DOHH2 (cell line): ENCODE measurements around the gene UNC5C.

Source experiments
- EZH2phosphoT487 ChIP-seq: fragments of 200-600 bp; sonication (generic); IDR thresholded peaks from 2 replicates; pipeline ENCODE4 v1.6.1; 2017; ENCODE audit warnings: borderline replicate concordance, mild to moderate bottlenecking, antibody characterized with exemption, low read length, moderate library complexity, mixed read lengths
- TF ChIP-seq, protein P1 (sequence below): fragments of 200-600 bp; sonication (generic); IDR thresholded peaks from one replicate; pipeline ENCODE4 v1.5.1; 2014; ENCODE audit warnings: antibody characterized with exemption, mild to moderate bottlenecking, low read depth, low read length; ENCODE audit not compliant: poor library complexity, severe bottlenecking

DNA sequence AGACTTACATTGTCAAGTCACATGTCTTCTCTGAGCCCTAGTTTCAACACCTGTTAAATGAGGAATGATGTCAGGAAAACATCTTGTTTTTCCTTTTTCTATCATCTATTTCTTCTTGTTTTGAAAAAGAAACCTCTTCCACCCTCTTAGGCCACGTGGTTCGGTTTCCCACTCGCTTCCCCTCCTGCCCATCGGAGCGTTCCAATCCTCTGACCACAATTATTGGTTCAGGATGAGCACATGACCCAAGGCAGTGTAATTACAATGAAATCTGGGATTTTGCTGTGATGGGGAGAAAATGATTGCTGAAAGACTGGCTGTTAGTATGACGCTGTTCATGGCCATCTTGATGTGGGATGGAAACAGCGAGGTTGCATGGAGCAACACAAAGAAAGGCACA lies 186.7 kb downstream of the UNC5C start:
- TF ChIP-seq, protein P1, sequence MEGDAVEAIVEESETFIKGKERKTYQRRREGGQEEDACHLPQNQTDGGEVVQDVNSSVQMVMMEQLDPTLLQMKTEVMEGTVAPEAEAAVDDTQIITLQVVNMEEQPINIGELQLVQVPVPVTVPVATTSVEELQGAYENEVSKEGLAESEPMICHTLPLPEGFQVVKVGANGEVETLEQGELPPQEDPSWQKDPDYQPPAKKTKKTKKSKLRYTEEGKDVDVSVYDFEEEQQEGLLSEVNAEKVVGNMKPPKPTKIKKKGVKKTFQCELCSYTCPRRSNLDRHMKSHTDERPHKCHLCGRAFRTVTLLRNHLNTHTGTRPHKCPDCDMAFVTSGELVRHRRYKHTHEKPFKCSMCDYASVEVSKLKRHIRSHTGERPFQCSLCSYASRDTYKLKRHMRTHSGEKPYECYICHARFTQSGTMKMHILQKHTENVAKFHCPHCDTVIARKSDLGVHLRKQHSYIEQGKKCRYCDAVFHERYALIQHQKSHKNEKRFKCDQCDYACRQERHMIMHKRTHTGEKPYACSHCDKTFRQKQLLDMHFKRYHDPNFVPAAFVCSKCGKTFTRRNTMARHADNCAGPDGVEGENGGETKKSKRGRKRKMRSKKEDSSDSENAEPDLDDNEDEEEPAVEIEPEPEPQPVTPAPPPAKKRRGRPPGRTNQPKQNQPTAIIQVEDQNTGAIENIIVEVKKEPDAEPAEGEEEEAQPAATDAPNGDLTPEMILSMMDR, result no peak
- TF ChIP-seq EZH2phosphoT487, result no peak
